ENCODE measurements around the gene NCBP3. TPM values are rescaled to one million over a fixed set of nuclear protein-coding genes. Genes with fewer than 3 reads are reported as not detected.

Gene NCBP3
- 27.7 to 36.5 TPM (median 32.2 TPM) in 5 replicates for total RNA-seq (2022; extraction: Qiagen RNA extraction; ENCODE audit: low read depth)

GRCh38 chr17:3845621-3846436, at the start of gene NCBP3:
Gene NCBP3, minus strand, starts transcription at chr17:3846246. Its CDS starts 23 bp downstream, at chr17:3846223.

GRCh38 chr17:3893003-3893719, 47.1 kb upstream of the NCBP3 start, which contains the start of gene CAMKK1:
Gene CAMKK1, minus strand, starts transcription at chr17:3893053. Its CDS starts 7,366 bp downstream, at chr17:3885687.

GRCh38 chr17:3800362-3801271, 45.4 kb downstream of the NCBP3 start, which contains the start of gene ITGAE:
Gene ITGAE, minus strand, starts transcription at chr17:3801188. Its CDS starts 44 bp downstream, at chr17:3801144.

Other genes with a start within 250 kb of the NCBP3 start
- 3.9 to 5.3 TPM (median 4.9 TPM) in 5 replicates for gene TRPV1, start 236.8 kb downstream of the NCBP3 start, total RNA-seq (2022; extraction: Qiagen RNA extraction; ENCODE audit: low read depth)
- gene SHPK, start 210.0 kb downstream of the NCBP3 start, total RNA-seq (2022; extraction: Qiagen RNA extraction; ENCODE audit: low read depth), result 10.5 to 17.7 TPM (median 16.4 TPM) in 5 replicates
- gene CTNS, start 209.5 kb downstream of the NCBP3 start, total RNA-seq (2022; extraction: Qiagen RNA extraction; ENCODE audit: low read depth), result 11.8 to 16.0 TPM (median 13.6 TPM) in 5 replicates
- gene TAX1BP3, start 177.7 kb downstream of the NCBP3 start, total RNA-seq (2022; extraction: Qiagen RNA extraction; ENCODE audit: low read depth), result 273 to 364 TPM (median 322 TPM) in 5 replicates
- gene EMC6, start 177.4 kb downstream of the NCBP3 start, total RNA-seq (2022; extraction: Qiagen RNA extraction; ENCODE audit: low read depth), result 114 to 166 TPM (median 151 TPM) in 5 replicates
- 14.6 to 26.1 TPM (median 23.8 TPM) in 5 replicates for gene P2RX5, start 150.1 kb downstream of the NCBP3 start, total RNA-seq (2022; extraction: Qiagen RNA extraction; ENCODE audit: low read depth)
- gene HASPIN, start 122.3 kb downstream of the NCBP3 start, total RNA-seq (2022; extraction: Qiagen RNA extraction; ENCODE audit: low read depth), result 12.3 to 14.9 TPM (median 13.3 TPM) in 5 replicates
- gene ITGAE, start 45.1 kb downstream of the NCBP3 start, total RNA-seq (2022; extraction: Qiagen RNA extraction; ENCODE audit: low read depth), result 81.5 to 101 TPM (median 95.8 TPM) in 5 replicates
- gene CAMKK1, start 46.8 kb upstream of the NCBP3 start, total RNA-seq (2022; extraction: Qiagen RNA extraction; ENCODE audit: low read depth), result 17.9 to 21.0 TPM (median 20.2 TPM) in 5 replicates
- 0.05 TPM in 1 of 5 replicates, not detected in the others for gene P2RX1, start 70.2 kb upstream of the NCBP3 start, total RNA-seq (2022; extraction: Qiagen RNA extraction; ENCODE audit: low read depth)
- gene ATP2A3, start 118.2 kb upstream of the NCBP3 start, total RNA-seq (2022; extraction: Qiagen RNA extraction; ENCODE audit: low read depth), result 3.5 to 5.8 TPM (median 4.9 TPM) in 5 replicates

All from A549 treated with ZK216348 at 1 μM for 4 hours (cell line).